HCT116 (cell line): Measurements from ENCODE around the gene GAL3ST2. TPM values are rescaled to one million over a fixed set of nuclear protein-coding genes. Genes with fewer than 3 reads are reported as not detected.

Experiments used
- ATAC-seq: fragments of 200-7000 bp; cut with Tn5 transposase; 2 replicates; pipeline ENCODE4 v1.9.1; 2020; ENCODE audit warnings: mild to moderate bottlenecking, moderate library complexity
- BruUV-seq: library from RNA; stranded (reverse); fragments of 400-500 nt; replicated peaks from 2 replicates; lab custom pipeline; 2021; lab: Mats Ljungman, UMichigan
- CTCF ChIA-PET: fragments of 300-600 bp; sonication (Branson Sonifier 250); formaldehyde crosslinking; loops from one replicate; lab custom pipeline; 2021; ENCODE audit warnings: antibody characterized with exemption; lab: Charles Lee
- POLR2A ChIA-PET: fragments of 300-600, 350-600 bp; sonication (Branson Sonifier 250); formaldehyde crosslinking; loops from one replicate; lab custom pipeline; 2021; ENCODE audit warnings: antibody characterized with exemption; lab: Charles Lee
- RAD21 ChIA-PET, 2 experiments: fragments of 300-600 bp; sonication (Branson Sonifier 250); formaldehyde crosslinking; loops; one replicate each; lab custom pipeline; 2023; ENCODE audit warnings: low total read pairs in 2 of 2; ENCODE audit not compliant: uncharacterized antibody in 2 of 2, unreplicated experiment in 2 of 2, low non-redundant PET in 1 of 2; lab: Charles Lee
- DNase-seq: peaks from one replicate; pipeline ENCODE4 v3.0.0-alpha.2; 2010; ENCODE audit warnings: low read depth, low spot score
- H2AFZ ChIP-seq: fragments of 200-600 bp; shearing (Covaris generic), sonication (generic); 2 replicates; pipeline ENCODE4 v1.6.1; 2017; ENCODE audit warnings: low read depth, mixed run types, mixed read lengths, antibody characterized with exemption, low read length; ENCODE audit not compliant: poor library complexity, severe bottlenecking
- H3K27ac ChIP-seq: 2 replicates; pipeline ENCODE4 v1.5.1; 2012; ENCODE audit warnings: low read depth, low read length
- H3K27me3 ChIP-seq: fragments of 200-600 bp; sonication (generic); 2 replicates; pipeline ENCODE4 v1.6.1; 2016; ENCODE audit warnings: mixed run types, low read length, mixed read lengths; ENCODE audit not compliant: insufficient read depth
- H3K36me3 ChIP-seq, 2 experiments: fragments of 200-500 bp in 1 of 2; fragments of 200-600 bp in 1 of 2; sonication (Bioruptor generic) in 1 of 2; sonication (generic) in 1 of 2; 2 replicates each; pipeline versions ENCODE4 v1.5.1 to v1.6.1; 2014 to 2016; ENCODE audit warnings: low read length in 2 of 2, inconsistent platforms in 1 of 2, mixed read lengths in 1 of 2, mixed run types in 1 of 2; ENCODE audit not compliant: insufficient read depth in 2 of 2, control insufficient read depth in 1 of 2
- H3K4me1 ChIP-seq, 2 experiments: fragments of 200-600 bp in 1 of 2; sonication (generic) in 1 of 2; 2 replicates each; pipeline versions ENCODE4 v1.5.1 to v1.6.1; 2012 to 2017; ENCODE audit warnings: low read length in 2 of 2, inconsistent platforms in 1 of 2, mild to moderate bottlenecking in 1 of 2, mixed read lengths in 1 of 2, mixed run types in 1 of 2, moderate library complexity in 1 of 2; ENCODE audit not compliant: insufficient read depth in 2 of 2, control insufficient read depth in 1 of 2
- H3K4me2 ChIP-seq: fragments of 200-600 bp; sonication (generic); 2 replicates; pipeline ENCODE4 v1.6.1; 2017; ENCODE audit warnings: mixed run types, low read length, mixed read lengths
- H3K4me3 ChIP-seq, 2 experiments: fragments of 200-600 bp in 1 of 2; sonication (generic) in 1 of 2; replicated peaks in 1 of 2; 2 replicates each; pipeline ENCODE4 v1.5.1; 2011 to 2016; ENCODE audit warnings: low read length in 2 of 2, control low read depth in 1 of 2, low read depth in 1 of 2, mild to moderate bottlenecking in 1 of 2, mixed read lengths in 1 of 2, mixed run types in 1 of 2
- H3K79me2 ChIP-seq: fragments of 200-600 bp; sonication (generic); 2 replicates; pipeline ENCODE4 v1.6.1; 2017; ENCODE audit warnings: mild to moderate bottlenecking, mixed run types, low read length, moderate library complexity, mixed read lengths; ENCODE audit not compliant: insufficient read depth
- H3K9ac ChIP-seq: fragments of 200-600 bp; sonication (generic); 2 replicates; pipeline ENCODE4 v1.6.1; 2016; ENCODE audit warnings: low read length, mixed read lengths
- H3K9me2 ChIP-seq: fragments of 200-600 bp; sonication (generic), shearing (Covaris generic); 2 replicates; pipeline ENCODE4 v1.6.1; 2017; ENCODE audit warnings: mixed run types, mild to moderate bottlenecking, moderate library complexity; ENCODE audit not compliant: insufficient read depth
- H3K9me3 ChIP-seq, 2 experiments: fragments of 200-500 bp in 1 of 2; fragments of 200-600 bp in 1 of 2; sonication (Bioruptor generic) in 1 of 2; sonication (generic) in 1 of 2; 2 replicates each; pipeline ENCODE4 v1.6.1; 2014 to 2017; ENCODE audit warnings: low read length in 2 of 2, mixed read lengths in 2 of 2, inconsistent platforms in 1 of 2, low read depth in 1 of 2, mild to moderate bottlenecking in 1 of 2, mixed run types in 1 of 2, moderate library complexity in 1 of 2; ENCODE audit not compliant: control insufficient read depth in 1 of 2, insufficient read depth in 1 of 2
- H4K20me1 ChIP-seq: fragments of 200-600 bp; sonication (generic), shearing (Covaris generic); 2 replicates; pipeline ENCODE4 v1.6.1; 2017; ENCODE audit warnings: mixed run types, mild to moderate bottlenecking, moderate library complexity; ENCODE audit not compliant: insufficient read depth
- CBX3 ChIP-seq: IDR thresholded peaks from 2 replicates; pipeline ENCODE4 v1.6.1; 2012; ENCODE audit warnings: low read depth
- CEBPB ChIP-seq: IDR thresholded peaks from 2 replicates; pipeline ENCODE4 v1.6.1; 2012; ENCODE audit warnings: low read depth
- CTCF ChIP-seq, 3 experiments: fragments of 200-600 bp in 1 of 3; sonication (generic) in 1 of 3; IDR thresholded peaks in 2 of 3; conservative IDR thresholded peaks in 1 of 3; 2 replicates each; pipeline ENCODE4 v1.5.1; 2012 to 2017; ENCODE audit warnings: low read depth in 2 of 3, low read length in 2 of 3, antibody characterized with exemption in 1 of 3, borderline replicate concordance in 1 of 3, control low read depth in 1 of 3, mild to moderate bottlenecking in 1 of 3, mixed read lengths in 1 of 3, mixed run types in 1 of 3, moderate library complexity in 1 of 3; ENCODE audit not compliant: insufficient read depth in 1 of 3
- EGR1 ChIP-seq: IDR thresholded peaks from 2 replicates; pipeline ENCODE4 v1.6.1; 2012; ENCODE audit warnings: low read depth
- ELF1 ChIP-seq: IDR thresholded peaks from 2 replicates; pipeline ENCODE4 v1.6.1; 2012; ENCODE audit warnings: low read depth, borderline replicate concordance
- EZH2phosphoT487 ChIP-seq: fragments of 200-600 bp; IDR thresholded peaks from 2 replicates; pipeline ENCODE4 v1.6.1; 2018; ENCODE audit warnings: antibody characterized with exemption, borderline replicate concordance
- FOSL1 ChIP-seq: IDR thresholded peaks from 2 replicates; pipeline ENCODE4 v1.6.1; 2012; ENCODE audit warnings: low read depth
- JUND ChIP-seq: IDR thresholded peaks from 2 replicates; pipeline ENCODE4 v1.6.1; 2012
- MAX ChIP-seq: IDR thresholded peaks from 2 replicates; pipeline ENCODE4 v1.6.1; 2012
- POLR2A ChIP-seq: IDR thresholded peaks from 2 replicates; pipeline ENCODE4 v1.7.0; 2011; ENCODE audit warnings: borderline replicate concordance; ENCODE audit not compliant: insufficient read depth, insufficient read length; ENCODE audit errors: extremely low read depth
- POLR2AphosphoS5 ChIP-seq: IDR thresholded peaks from 2 replicates; pipeline ENCODE4 v1.6.1; 2011; ENCODE audit warnings: mild to moderate bottlenecking, low read depth, low read length, moderate library complexity
- REST ChIP-seq: IDR thresholded peaks from 2 replicates; pipeline ENCODE4 v1.6.1; 2012; ENCODE audit warnings: low read depth
- SIN3A ChIP-seq: IDR thresholded peaks from 2 replicates; pipeline ENCODE4 v1.6.1; 2012; ENCODE audit warnings: low read depth
- TCF7L2 ChIP-seq: IDR thresholded peaks from 2 replicates; pipeline ENCODE4 v1.7.0; 2011; ENCODE audit warnings: borderline replicate concordance, inconsistent platforms; ENCODE audit not compliant: insufficient read depth, insufficient read length; ENCODE audit errors: extremely low read depth
- ZFX ChIP-seq: fragments of 450-650 bp; IDR thresholded peaks from 2 replicates; pipeline ENCODE4 v1.6.1; 2017
- ZNF274 ChIP-seq: fragments of 200-500 bp; sonication (Bioruptor generic); IDR thresholded peaks from 2 replicates; pipeline ENCODE4 v1.6.1; 2014; ENCODE audit warnings: mild to moderate bottlenecking, low read depth, low read length, inconsistent platforms
- intact Hi-C: fragments of 100-400 bp; cut with micrococcal nuclease; formaldehyde crosslinking; loops from 2 replicates; pipeline ENCODE4 v1.10.0; 2022
- total RNA-seq: library from RNA; stranded (reverse); gene quantifications from one replicate; pipeline ENCODE4 v1.2.1, GENCODE V29; 2021; ENCODE audit not compliant: unreplicated experiment

The GAL3ST2 gene
- total RNA-seq, 1 experiment from 2014 or later: 0.44 TPM

- H4K20me1 ChIP-seq: no peaks in the 10 kb centered on the region
- RAD21 ChIA-PET: no interaction called here
- no peak overlapping the region for H2AFZ ChIP-seq
- no peak for DNase-seq
- H3K4me2 ChIP-seq: no peak overlapping the region
- no peak overlapping the region for H3K4me3 ChIP-seq
- no peaks in the 10 kb centered on the region for H3K36me3 ChIP-seq
- TF ChIP-seq REST: no peak
- no peak for TF ChIP-seq EGR1
- no peak for TF ChIP-seq MAX
- no peak for TF ChIP-seq ZNF274
- TF ChIP-seq JUND: no peak
- no peak for TF ChIP-seq POLR2AphosphoS5
- TF ChIP-seq FOSL1: no peak
- no peak for TF ChIP-seq CEBPB
- TF ChIP-seq CTCF (IDR thresholded peaks at IDR 0.05 in 2 of 3, conservative IDR thresholded peaks at IDR 0.05 in 1 of 3; ENCODE audit: borderline replicate concordance in 1 of 3, insufficient read depth in 1 of 3, low read depth in 2 of 3, low read length in 2 of 3): no peak
- TF ChIP-seq TCF7L2: no peak
- no peak for TF ChIP-seq POLR2A
- no peak for TF ChIP-seq CBX3
- TF ChIP-seq ELF1: no peak
- TF ChIP-seq SIN3A: no peak
- no peak for TF ChIP-seq EZH2phosphoT487
- TF ChIP-seq ZFX: no peak
- BruUV-seq: no TSS peak
- CTCF ChIA-PET: no interaction called here
- H3K79me2 ChIP-seq: no peaks in the 10 kb centered on the region
- no peaks in the 10 kb centered on the region for H3K9me3 ChIP-seq
- no peak for ATAC-seq
- no peaks in the 10 kb centered on the region for H3K27me3 ChIP-seq
- POLR2A ChIA-PET: no interaction called here
- intact Hi-C loops: no loop called here
- no peaks in the 10 kb centered on the region for H3K9me2 ChIP-seq
- peaks cover 18 to 21% of the 10 kb centered on the region in 2 experiments for H3K4me1 ChIP-seq
- H3K27ac ChIP-seq: no peak overlapping the region
- H3K9ac ChIP-seq: no peak overlapping the region
Measured at GRCh38 chr2:241794250-241794823, 17.7 kb downstream of the GAL3ST2 start.
